Central memory CD8-positive, alpha-beta T cell (primary cell): ENCODE measurements around the gene ATR.

Experiments used
- ATAC-seq: fragments of 150-1000 bp; cut with Tn5 transposase; replicated peaks from 2 replicates; pipeline ENCODE4 v1.10.0; 2022; ENCODE audit warnings: mild to moderate bottlenecking, moderate FRiP score, moderate number of reproducible peaks; ENCODE audit not compliant: poor library complexity, severe bottlenecking; ENCODE audit errors: extremely low read depth
- DNase-seq, 2 donors: peaks; one replicate each; pipeline ENCODE4 v3.0.0; 2021; ENCODE audit warnings: low spot score in 2 of 2
- H3K27ac Mint-ChIP-seq: one replicate; pipeline ENCODE4 v1.8.0; 2022; ENCODE audit warnings: low read depth, mild to moderate bottlenecking, moderate library complexity, mixed read lengths
- H3K27me3 Mint-ChIP-seq: one replicate; pipeline ENCODE4 v1.8.0; 2022; ENCODE audit warnings: mixed read lengths
- H3K36me3 Mint-ChIP-seq: one replicate; pipeline ENCODE4 v1.8.0; 2022; ENCODE audit warnings: mild to moderate bottlenecking, moderate library complexity, mixed read lengths; ENCODE audit not compliant: insufficient read depth
- H3K4me1 Mint-ChIP-seq: one replicate; pipeline ENCODE4 v1.8.0; 2022; ENCODE audit warnings: mixed read lengths
- H3K4me3 Mint-ChIP-seq: one replicate; pipeline ENCODE4 v1.8.0; 2022; ENCODE audit warnings: mild to moderate bottlenecking, moderate library complexity, mixed read lengths
- H3K9me3 Mint-ChIP-seq: one replicate; pipeline ENCODE4 v1.8.0; 2022; ENCODE audit warnings: mixed read lengths

The ATR gene

DNA sequence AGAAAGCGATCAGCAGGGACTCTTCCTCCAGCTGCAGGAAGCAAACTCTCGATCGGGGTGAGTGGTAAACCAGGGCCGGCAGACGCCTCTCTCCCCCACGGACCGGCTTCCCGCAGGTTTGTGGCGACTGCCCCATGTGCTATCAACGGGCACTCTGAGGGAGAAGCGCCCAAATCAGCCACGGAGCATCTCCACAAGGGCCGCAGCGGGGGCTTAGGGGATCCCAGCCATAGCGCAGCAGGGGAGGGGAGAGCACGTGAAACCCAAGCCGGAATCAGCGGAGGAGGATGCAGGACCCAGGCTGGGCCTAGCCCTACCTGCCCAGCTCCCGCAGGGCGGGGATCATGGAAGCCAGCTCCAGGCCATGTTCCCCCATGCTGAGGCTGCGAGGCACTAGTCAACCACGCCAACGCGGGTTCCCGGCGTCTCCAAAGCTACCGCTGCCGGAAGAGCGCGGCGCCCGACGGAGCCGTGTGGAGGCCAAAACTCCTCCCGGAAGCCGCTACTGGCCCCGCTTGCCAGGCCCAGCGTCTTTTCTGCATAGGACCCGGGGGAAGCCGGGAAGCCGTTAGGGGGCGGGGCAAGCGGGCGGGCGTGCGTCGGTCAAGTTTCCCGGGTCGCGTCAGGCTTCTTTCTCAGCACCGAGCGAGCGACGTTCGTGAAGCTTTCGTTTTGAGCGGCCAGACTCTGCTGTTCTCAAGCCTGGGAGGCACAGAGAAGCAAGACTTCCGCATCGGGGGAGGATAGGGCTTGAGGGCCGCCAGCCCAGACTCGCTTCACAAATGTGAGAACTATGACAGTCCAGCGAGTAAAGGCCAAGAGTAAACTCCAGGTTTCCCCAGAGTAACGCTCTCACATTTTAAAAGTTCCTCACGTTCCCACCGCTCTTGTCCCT is at the start of gene ATR:
ATR (minus strand) TSS at position 405 of the 895 bp plus-strand sequence; CDS start at position 376, 29 bp downstream.
- Mint-ChIP-seq H3K4me1 (peaks cover 50% of the 10 kb centered on the region), H3K36me3 (peaks cover 13% of the 10 kb centered on the region), H3K27me3 (peaks cover 6% of the 10 kb centered on the region), H3K4me3 (peak within 1 kb of the TSS; percentile 98), H3K9me3 (no peaks in the 10 kb centered on the region), H3K27ac (peak within 1 kb of the TSS; percentile 96)
- peak; percentile 90 to 93 for DNase-seq
- peak; percentile 88 for ATAC-seq

- H3K36me3 Mint-ChIP-seq = no peaks in the 10 kb centered on the region
- ATAC-seq = no peak
- H3K27me3 Mint-ChIP-seq = no peaks in the 10 kb centered on the region
- H3K9me3 Mint-ChIP-seq = no peaks in the 10 kb centered on the region
- H3K4me3 Mint-ChIP-seq = no peak overlapping the region
- H3K4me1 Mint-ChIP-seq = no peaks in the 10 kb centered on the region
- DNase-seq = no peak
- no peak overlapping the region for H3K27ac Mint-ChIP-seq
These were observed 48.4 kb upstream of the ATR start for GRCh38 chr3:142626971-142627370.

DNA sequence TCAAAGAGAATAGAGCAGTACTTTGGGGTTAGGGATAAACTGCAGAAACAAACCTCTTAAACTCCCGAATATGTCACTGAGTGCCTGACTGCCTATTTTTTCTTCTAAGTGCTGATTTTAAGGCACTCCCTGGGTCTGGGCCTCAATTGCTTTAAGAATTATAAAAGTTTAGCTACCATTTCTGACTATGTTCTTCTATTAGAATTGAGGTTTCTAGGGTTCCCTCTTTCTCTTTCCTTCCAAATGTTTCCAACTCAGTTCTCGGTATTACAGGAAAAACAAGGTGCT is 46.6 kb upstream of the ATR start:
- Mint-ChIP-seq H3K27ac (no peak overlapping the region), H3K4me3 (no peak overlapping the region), H3K27me3 (no peaks in the 10 kb centered on the region), H3K36me3 (no peaks in the 10 kb centered on the region), H3K9me3 (no peaks in the 10 kb centered on the region), H3K4me1 (no peaks in the 10 kb centered on the region)
- ATAC-seq (no peak), DNase-seq (no peak)

- no peak overlapping the region for H3K27ac Mint-ChIP-seq
- no peaks in the 10 kb centered on the region for H3K4me1 Mint-ChIP-seq
- H3K9me3 Mint-ChIP-seq = no peaks in the 10 kb centered on the region
- no peak for ATAC-seq
- H3K36me3 Mint-ChIP-seq = no peaks in the 10 kb centered on the region
- no peaks in the 10 kb centered on the region for H3K27me3 Mint-ChIP-seq
- DNase-seq = no peak
- no peak overlapping the region for H3K4me3 Mint-ChIP-seq
These were observed 46.0 kb upstream of the ATR start for GRCh38 chr3:142624341-142625152.

DNA sequence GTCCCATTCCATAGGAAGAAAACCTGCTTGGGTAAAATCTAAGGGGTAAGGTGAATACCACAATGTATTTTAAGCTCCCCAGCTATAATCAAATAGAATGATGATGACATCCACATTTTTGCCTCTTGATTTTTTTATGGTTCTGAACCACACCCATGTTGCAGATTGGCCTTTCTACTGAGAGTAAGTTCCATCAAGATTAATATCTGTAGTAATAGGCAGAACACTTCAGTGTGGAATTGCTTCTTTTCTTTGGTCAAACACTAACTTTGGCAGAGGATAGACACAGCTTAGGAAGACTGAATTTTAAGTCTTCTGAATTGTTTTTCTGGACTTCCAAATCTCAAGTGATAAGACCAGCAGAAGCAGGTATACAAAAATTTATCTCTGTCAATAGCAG is 44.7 kb upstream of the ATR start:
- H3K9me3 Mint-ChIP-seq = no peaks in the 10 kb centered on the region
- DNase-seq (no peak), ATAC-seq (no peak)
- H3K27me3 Mint-ChIP-seq = no peaks in the 10 kb centered on the region
- no peaks in the 10 kb centered on the region for H3K4me1 Mint-ChIP-seq
- H3K27ac Mint-ChIP-seq = no peak overlapping the region
- H3K4me3 Mint-ChIP-seq = no peak overlapping the region
- no peaks in the 10 kb centered on the region for H3K36me3 Mint-ChIP-seq

GRCh38 chr3:142622405-142622804 is 43.9 kb upstream of the ATR start:
- H3K4me1 Mint-ChIP-seq = no peaks in the 10 kb centered on the region
- H3K36me3 Mint-ChIP-seq = no peaks in the 10 kb centered on the region
- H3K27ac Mint-ChIP-seq = no peak overlapping the region
- no peak overlapping the region for H3K4me3 Mint-ChIP-seq
- no peaks in the 10 kb centered on the region for H3K9me3 Mint-ChIP-seq
- DNase-seq (no peak), ATAC-seq (no peak)
- no peaks in the 10 kb centered on the region for H3K27me3 Mint-ChIP-seq

DNA sequence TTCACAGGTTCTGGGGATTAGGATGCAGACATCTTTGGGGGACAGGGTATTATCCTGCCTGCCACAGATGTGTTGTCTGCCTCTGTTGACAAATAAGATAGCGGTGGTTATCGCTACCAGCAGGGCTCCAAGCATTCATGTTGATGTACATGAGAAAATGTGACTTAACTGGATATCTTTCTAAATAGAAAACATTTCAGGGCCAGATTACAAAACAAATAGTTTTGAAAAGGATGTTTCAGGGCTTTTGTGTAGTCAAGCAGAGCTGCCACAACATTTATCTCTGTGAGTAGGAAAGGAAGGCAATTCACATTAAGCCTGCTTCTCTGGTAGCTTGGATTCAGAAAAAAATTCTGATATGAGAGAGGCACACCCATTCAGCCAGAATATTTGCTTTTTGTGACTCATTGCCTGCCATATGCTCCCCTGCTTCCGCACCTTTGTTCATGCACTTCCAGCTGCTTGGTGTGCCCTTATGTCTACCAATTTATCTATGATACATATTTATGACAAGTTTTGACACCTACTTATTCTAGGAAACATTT is 40.5 kb upstream of the ATR start:
- DNase-seq = no peak
- H3K36me3 Mint-ChIP-seq = peaks cover 3% of the 10 kb centered on the region
- no peak overlapping the region for H3K27ac Mint-ChIP-seq
- no peaks in the 10 kb centered on the region for H3K9me3 Mint-ChIP-seq
- no peaks in the 10 kb centered on the region for H3K4me1 Mint-ChIP-seq
- no peak for ATAC-seq
- no peaks in the 10 kb centered on the region for H3K27me3 Mint-ChIP-seq
- no peak overlapping the region for H3K4me3 Mint-ChIP-seq

- no peak overlapping the region for H3K4me3 Mint-ChIP-seq
- no peaks in the 10 kb centered on the region for H3K4me1 Mint-ChIP-seq
- ATAC-seq (no peak), DNase-seq (no peak)
- H3K36me3 Mint-ChIP-seq = peaks cover 3% of the 10 kb centered on the region
- no peaks in the 10 kb centered on the region for H3K27me3 Mint-ChIP-seq
- no peak overlapping the region for H3K27ac Mint-ChIP-seq
- no peaks in the 10 kb centered on the region for H3K9me3 Mint-ChIP-seq
These were observed 36.6 kb upstream of the ATR start for GRCh38 chr3:142615171-142615570.

GRCh38 chr3:142614059-142614626 is 35.6 kb upstream of the ATR start:
- no peak for ATAC-seq

GRCh38 chr3:142613491-142613890 is 35.0 kb upstream of the ATR start:
- Mint-ChIP-seq H3K4me3 (no peak overlapping the region), H3K4me1 (no peaks in the 10 kb centered on the region), H3K27ac (no peak overlapping the region), H3K9me3 (no peaks in the 10 kb centered on the region), H3K27me3 (no peaks in the 10 kb centered on the region), H3K36me3 (peaks cover 3% of the 10 kb centered on the region)
- DNase-seq (no peak), ATAC-seq (no peak)

More at GRCh38 chr3:142614059-142614626, 35.6 kb upstream of the ATR start:
- DNase-seq = no peak
- no peak overlapping the region for H3K27ac Mint-ChIP-seq
- no peaks in the 10 kb centered on the region for H3K9me3 Mint-ChIP-seq
- no peaks in the 10 kb centered on the region for H3K4me1 Mint-ChIP-seq
- no peaks in the 10 kb centered on the region for H3K27me3 Mint-ChIP-seq
- peaks cover 3% of the 10 kb centered on the region for H3K36me3 Mint-ChIP-seq
- no peak overlapping the region for H3K4me3 Mint-ChIP-seq

- peaks cover 3% of the 10 kb centered on the region for H3K36me3 Mint-ChIP-seq
- H3K4me1 Mint-ChIP-seq = no peaks in the 10 kb centered on the region
These were observed 32.7 kb upstream of the ATR start for GRCh38 chr3:142611206-142611605.

DNA sequence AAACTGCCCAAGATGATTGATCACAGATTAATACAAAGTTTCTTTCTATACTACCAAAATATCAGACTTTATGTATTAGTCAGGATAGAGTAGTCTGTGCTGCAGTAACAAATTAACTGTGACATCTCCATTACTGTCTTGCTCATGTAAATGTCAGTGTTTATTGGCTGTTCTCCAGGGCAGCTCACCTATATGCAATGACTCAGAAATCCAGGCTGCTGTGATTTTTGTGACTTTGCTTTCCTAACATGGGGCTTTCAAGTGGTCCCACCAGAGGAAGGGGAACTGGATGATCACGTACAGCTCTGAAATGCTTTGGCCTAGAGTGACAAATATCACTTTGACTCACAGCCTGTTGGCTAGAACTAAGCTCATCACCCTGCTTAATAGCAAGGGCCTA is 30.6 kb upstream of the ATR start:
- no peak for ATAC-seq
- DNase-seq = no peak
- Mint-ChIP-seq H3K36me3 (no peaks in the 10 kb centered on the region), H3K27me3 (no peaks in the 10 kb centered on the region), H3K9me3 (no peaks in the 10 kb centered on the region), H3K27ac (no peak overlapping the region), H3K4me1 (no peaks in the 10 kb centered on the region), H3K4me3 (no peak overlapping the region)

More at GRCh38 chr3:142611206-142611605, 32.7 kb upstream of the ATR start:
- no peak overlapping the region for H3K4me3 Mint-ChIP-seq
- no peak for DNase-seq
- no peak for ATAC-seq
- H3K27me3 Mint-ChIP-seq = no peaks in the 10 kb centered on the region
- H3K9me3 Mint-ChIP-seq = no peaks in the 10 kb centered on the region
- no peak overlapping the region for H3K27ac Mint-ChIP-seq
